SU-DHL-6 (cell line): ENCODE data around the gene E2F1.

Source experiments
- H2AFZ ChIP-seq: fragments of 200-600 bp; sonication (generic); 2 replicates; pipeline ENCODE4 v1.6.1; 2014; ENCODE audit warnings: low read depth, mild to moderate bottlenecking, moderate library complexity, mixed read lengths, antibody characterized with exemption, low read length; ENCODE audit not compliant: severe bottlenecking
- H3F3A ChIP-seq: fragments of 200-600 bp; shearing (Covaris generic); 2 replicates; pipeline ENCODE4 v1.6.0; 2016; ENCODE audit warnings: antibody characterized with exemption, mild to moderate bottlenecking; ENCODE audit not compliant: insufficient read depth
- H3K27ac ChIP-seq: fragments of 200-600 bp; sonication (generic); 2 replicates; pipeline ENCODE4 v1.5.1; 2016; ENCODE audit warnings: low read depth, mild to moderate bottlenecking, low read length, moderate library complexity, mixed read lengths
- H3K27me3 ChIP-seq: fragments of 200-600 bp; sonication (generic), shearing (Covaris generic); 2 replicates; pipeline ENCODE4 v1.6.0; 2014; ENCODE audit warnings: mild to moderate bottlenecking, low read length
- H3K36me3 ChIP-seq: fragments of 200-600 bp; sonication (generic); 2 replicates; pipeline ENCODE4 v1.6.1; 2014; ENCODE audit warnings: mild to moderate bottlenecking, low read length, mixed read lengths
- H3K4me2 ChIP-seq: fragments of 300-600, 200-600 bp; shearing (Covaris generic), sonication (generic); 2 replicates; pipeline ENCODE4 v1.6.0; 2014; ENCODE audit warnings: low read length, low read depth, mild to moderate bottlenecking; ENCODE audit not compliant: poor library complexity, severe bottlenecking
- H3K4me3 ChIP-seq: fragments of 200-600 bp; sonication (generic); 2 replicates; pipeline ENCODE4 v1.5.1; 2014; ENCODE audit warnings: antibody characterized with exemption, low read length, mild to moderate bottlenecking, mixed read lengths; ENCODE audit not compliant: insufficient read depth, poor library complexity, severe bottlenecking
- H3K79me2 ChIP-seq: fragments of 200-600 bp; sonication (generic); 2 replicates; pipeline ENCODE4 v1.6.1; 2014; ENCODE audit warnings: mild to moderate bottlenecking, low read length, moderate library complexity; ENCODE audit not compliant: insufficient read depth
- H3K9ac ChIP-seq: fragments of 200-600 bp; sonication (generic); 2 replicates; pipeline ENCODE4 v1.7.0; 2014; ENCODE audit warnings: mild to moderate bottlenecking, low read length
- H3K9me2 ChIP-seq: fragments of 200-600 bp; sonication (generic); replicated peaks from 2 replicates; pipeline ENCODE4 v1.6.1; 2014; ENCODE audit warnings: low read length; ENCODE audit not compliant: insufficient read depth
- H3K9me3 ChIP-seq: fragments of 200-600 bp; sonication (generic); 2 replicates; pipeline ENCODE4 v1.6.1; 2014; ENCODE audit warnings: low read length, mixed read lengths; ENCODE audit not compliant: insufficient read depth
- H4K20me1 ChIP-seq: fragments of 200-600 bp; sonication (generic); 2 replicates; pipeline ENCODE4 v1.6.1; 2014; ENCODE audit warnings: low read depth, mild to moderate bottlenecking, antibody characterized with exemption, low read length, moderate library complexity, mixed read lengths
- EZH2phosphoT487 ChIP-seq: fragments of 200-600 bp; sonication (generic), shearing (Covaris generic); conservative IDR thresholded peaks from 2 replicates; pipeline ENCODE4 v1.6.1; 2018; ENCODE audit warnings: mild to moderate bottlenecking, antibody characterized with exemption, low read length, moderate library complexity, mixed read lengths
- TF ChIP-seq, protein P1 (sequence below): fragments of 200-600 bp; sonication (generic); IDR thresholded peaks from one replicate; pipeline ENCODE4 v1.5.1; 2017; ENCODE audit warnings: antibody characterized with exemption, mild to moderate bottlenecking, low read length, moderate library complexity; ENCODE audit not compliant: insufficient read depth, poor library complexity, severe bottlenecking

The E2F1 gene

DNA sequence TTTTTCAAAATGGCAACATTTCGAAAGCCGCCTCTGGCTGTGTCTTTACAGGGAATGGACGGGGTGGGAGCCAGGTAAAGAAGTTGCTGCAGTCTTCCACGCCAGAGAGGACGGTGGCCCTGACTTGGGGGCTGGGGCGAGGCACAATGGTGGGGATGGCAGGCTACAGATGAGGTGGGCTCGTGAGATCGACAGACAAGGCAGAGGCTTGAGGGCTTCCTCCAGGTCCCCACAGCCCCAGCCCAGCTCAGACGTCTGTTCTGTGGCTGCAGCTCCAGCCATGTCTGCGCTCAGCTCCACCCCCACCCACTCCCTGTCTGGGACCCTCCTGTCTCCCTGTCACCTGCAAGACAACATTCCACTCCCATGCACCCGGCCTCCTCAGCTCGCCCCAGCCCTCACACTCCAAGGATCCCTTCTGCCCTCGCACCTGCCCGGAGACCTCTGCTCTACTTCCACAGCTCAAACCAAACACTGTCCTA, 31.5 kb downstream of the E2F1 start:
- H3K36me3 ChIP-seq, result no peaks in the 10 kb centered on the region
- no peak for TF ChIP-seq EZH2phosphoT487
- TF ChIP-seq, protein P1, sequence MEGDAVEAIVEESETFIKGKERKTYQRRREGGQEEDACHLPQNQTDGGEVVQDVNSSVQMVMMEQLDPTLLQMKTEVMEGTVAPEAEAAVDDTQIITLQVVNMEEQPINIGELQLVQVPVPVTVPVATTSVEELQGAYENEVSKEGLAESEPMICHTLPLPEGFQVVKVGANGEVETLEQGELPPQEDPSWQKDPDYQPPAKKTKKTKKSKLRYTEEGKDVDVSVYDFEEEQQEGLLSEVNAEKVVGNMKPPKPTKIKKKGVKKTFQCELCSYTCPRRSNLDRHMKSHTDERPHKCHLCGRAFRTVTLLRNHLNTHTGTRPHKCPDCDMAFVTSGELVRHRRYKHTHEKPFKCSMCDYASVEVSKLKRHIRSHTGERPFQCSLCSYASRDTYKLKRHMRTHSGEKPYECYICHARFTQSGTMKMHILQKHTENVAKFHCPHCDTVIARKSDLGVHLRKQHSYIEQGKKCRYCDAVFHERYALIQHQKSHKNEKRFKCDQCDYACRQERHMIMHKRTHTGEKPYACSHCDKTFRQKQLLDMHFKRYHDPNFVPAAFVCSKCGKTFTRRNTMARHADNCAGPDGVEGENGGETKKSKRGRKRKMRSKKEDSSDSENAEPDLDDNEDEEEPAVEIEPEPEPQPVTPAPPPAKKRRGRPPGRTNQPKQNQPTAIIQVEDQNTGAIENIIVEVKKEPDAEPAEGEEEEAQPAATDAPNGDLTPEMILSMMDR, result no peak
- no peaks in the 10 kb centered on the region for H4K20me1 ChIP-seq
- H3K4me3 ChIP-seq, result no peak overlapping the region
- H3F3A ChIP-seq, result no peaks in the 10 kb centered on the region
- H3K79me2 ChIP-seq, result no peaks in the 10 kb centered on the region
- H3K4me2 ChIP-seq, result no peak overlapping the region
- no peaks in the 10 kb centered on the region for H3K9me2 ChIP-seq
- H3K27ac ChIP-seq, result no peak overlapping the region
- no peaks in the 10 kb centered on the region for H3K27me3 ChIP-seq
- H3K9ac ChIP-seq, result no peak overlapping the region
- H3K9me3 ChIP-seq, result no peaks in the 10 kb centered on the region
- no peak overlapping the region for H2AFZ ChIP-seq

DNA sequence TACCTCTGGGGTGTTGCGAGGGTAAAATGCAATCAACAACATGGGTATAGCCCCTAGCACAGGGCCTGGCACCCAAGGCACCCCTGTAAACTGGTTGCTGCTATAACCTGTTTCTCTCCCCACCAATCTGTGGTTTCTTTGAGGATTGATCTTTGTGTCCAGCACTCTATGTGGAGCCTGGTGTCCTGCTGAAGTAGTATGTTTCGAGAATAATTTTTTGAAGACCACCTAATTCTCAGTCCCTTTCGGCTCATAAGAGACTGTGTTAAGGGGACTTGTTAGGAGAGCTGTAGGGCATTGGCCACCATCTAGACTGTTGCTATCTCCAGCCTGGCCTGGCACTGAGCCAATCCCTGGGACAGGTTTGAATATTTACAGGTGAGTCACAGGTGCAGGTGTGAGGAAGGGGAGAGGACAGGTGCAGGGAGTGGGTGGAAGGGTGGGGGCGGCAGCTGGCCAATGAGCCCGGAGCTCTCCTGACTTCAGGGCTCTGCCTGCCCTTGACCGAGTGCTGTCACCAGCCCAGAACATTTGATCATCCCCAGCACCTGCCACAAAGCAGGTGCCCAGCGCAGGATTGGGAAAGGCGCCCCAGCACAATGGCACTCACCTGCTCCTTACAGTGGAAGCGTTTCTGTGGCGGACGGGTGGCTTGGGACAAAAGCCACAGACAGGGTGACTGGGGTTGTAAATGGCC, 32.1 kb downstream of the E2F1 start:
- no peaks in the 10 kb centered on the region for H3K9me3 ChIP-seq
- H3F3A ChIP-seq, result no peaks in the 10 kb centered on the region
- H3K27ac ChIP-seq, result no peak overlapping the region
- H3K4me2 ChIP-seq, result no peak overlapping the region
- H3K79me2 ChIP-seq, result no peaks in the 10 kb centered on the region
- no peaks in the 10 kb centered on the region for H4K20me1 ChIP-seq
- H3K36me3 ChIP-seq, result no peaks in the 10 kb centered on the region
- TF ChIP-seq EZH2phosphoT487, result no peak
- no peak overlapping the region for H2AFZ ChIP-seq
- H3K9me2 ChIP-seq, result no peaks in the 10 kb centered on the region
- H3K27me3 ChIP-seq, result no peaks in the 10 kb centered on the region
- H3K9ac ChIP-seq, result no peak overlapping the region
- no peak overlapping the region for H3K4me3 ChIP-seq

DNA sequence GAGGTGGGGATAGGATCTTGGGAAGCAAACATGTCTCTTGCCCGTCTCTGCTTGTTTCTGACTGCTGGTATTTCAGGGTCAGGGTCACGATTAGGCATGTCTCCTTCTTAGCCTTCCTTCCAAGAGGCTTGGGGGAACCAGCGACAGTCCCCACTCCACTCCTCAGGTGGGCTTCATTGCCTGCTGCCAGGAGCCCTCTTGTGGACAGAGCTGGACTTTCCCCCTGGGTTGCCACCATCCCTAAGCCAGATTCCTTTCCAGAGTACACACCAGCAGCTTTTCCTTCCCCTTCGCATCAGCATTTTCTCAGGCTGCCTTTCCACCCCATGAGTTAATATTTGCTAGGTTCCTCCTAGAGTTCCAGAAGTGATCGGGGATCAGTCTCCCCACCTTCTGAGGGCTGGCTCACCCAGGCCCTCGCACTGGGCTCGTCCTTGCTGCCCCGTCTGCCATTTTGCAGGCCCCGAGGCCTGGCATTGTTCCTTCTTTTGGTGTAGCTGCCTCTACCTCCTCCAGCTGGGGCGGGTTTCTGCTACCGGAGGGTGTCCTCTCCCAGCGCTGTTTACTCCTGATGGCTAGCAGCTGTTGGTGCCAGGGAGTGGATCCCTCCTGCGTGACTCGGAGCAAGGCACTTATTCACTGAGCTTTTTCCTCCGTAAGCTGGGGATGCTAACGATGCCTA, 32.8 kb downstream of the E2F1 start:
- Histone ChIP-seq H3K27ac (no peak overlapping the region), H3K27me3 (no peaks in the 10 kb centered on the region), H3K4me3 (no peak overlapping the region), H3K9ac (no peak overlapping the region), H2AFZ (no peak overlapping the region), H3K9me3 (no peaks in the 10 kb centered on the region), H3F3A (no peaks in the 10 kb centered on the region), H3K36me3 (no peaks in the 10 kb centered on the region), H3K9me2 (no peaks in the 10 kb centered on the region), H4K20me1 (no peaks in the 10 kb centered on the region), H3K79me2 (no peaks in the 10 kb centered on the region), H3K4me2 (no peak overlapping the region)
- no peak for TF ChIP-seq EZH2phosphoT487
- TF ChIP-seq, protein P1, result peak; percentile 52

DNA sequence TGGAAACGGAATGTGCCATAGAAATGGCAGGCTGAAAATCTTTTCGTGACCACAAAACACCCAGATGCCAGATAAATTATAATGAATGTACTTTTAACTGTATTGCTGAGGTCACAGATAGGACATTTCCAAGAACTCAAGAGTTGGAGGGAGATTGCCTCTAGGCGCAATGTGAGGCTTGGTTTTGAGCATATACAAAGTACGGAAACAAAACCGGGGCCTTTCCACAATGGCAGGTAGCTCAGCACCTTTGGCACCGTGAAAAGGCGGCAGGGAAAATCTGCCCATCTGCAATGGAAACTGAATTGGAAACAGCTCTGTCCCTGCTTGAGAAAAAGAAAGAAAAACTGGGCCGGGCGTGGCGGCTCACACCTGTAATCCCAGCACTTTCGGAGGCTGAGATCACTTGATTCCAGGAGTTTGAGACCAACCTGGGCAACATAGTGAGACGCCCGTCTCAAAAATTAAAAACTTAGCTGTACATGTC, 34.6 kb downstream of the E2F1 start:
- Histone ChIP-seq H3K27ac (no peak overlapping the region), H3K4me3 (no peak overlapping the region), H3K4me2 (no peak overlapping the region), H3K9me2 (no peaks in the 10 kb centered on the region), H3K36me3 (no peaks in the 10 kb centered on the region), H3K79me2 (no peaks in the 10 kb centered on the region), H3F3A (no peaks in the 10 kb centered on the region), H3K9ac (no peak overlapping the region), H3K27me3 (no peaks in the 10 kb centered on the region), H4K20me1 (no peaks in the 10 kb centered on the region), H3K9me3 (no peaks in the 10 kb centered on the region), H2AFZ (no peak overlapping the region)
- TF ChIP-seq EZH2phosphoT487, result no peak
